Naive thymus-derived CD8-positive, alpha-beta T cell (primary cell): ENCODE data around the gene CBX7. TPM values are rescaled to one million over a fixed set of nuclear protein-coding genes. Genes with fewer than 3 reads are reported as not detected.
A peak's percentile ranks its signal among the peaks of the same experiment; 100 is the strongest.

Experiments used
- ATAC-seq, 2 donors: fragments of 150-1000 bp; cut with Tn5 transposase in 1 of 2; sonication (Bioruptor Pico), chemical (Tn5 transposase) in 1 of 2; 1 replicate in 1 of 2; 2 replicates in 1 of 2; pipeline ENCODE4 v1.10.0; 2021; ENCODE audit warnings: mild to moderate bottlenecking in 2 of 2, moderate library complexity in 2 of 2
- POLR2A ChIA-PET: fragments of 350-600 bp; sonication (Branson Sonifier 250); formaldehyde crosslinking; loops from one replicate; lab custom pipeline; 2021; ENCODE audit warnings: antibody characterized with exemption; lab: Charles Lee
- DNase-seq, 10 donors: peaks; one replicate each; pipeline versions ENCODE4 v3.0.0 to v3.0.0-alpha.2; 2020 to 2022
- H3K27ac Mint-ChIP-seq, 10 donors: one replicate each; pipeline ENCODE4 v1.8.0; 2020 to 2022; ENCODE audit warnings: mild to moderate bottlenecking in 10 of 10, mixed read lengths in 10 of 10, moderate library complexity in 4 of 10, inconsistent platforms in 1 of 10
- H3K27me3 Mint-ChIP-seq, 5 donors: one replicate each; pipeline ENCODE4 v1.8.0; 2021 to 2022; ENCODE audit warnings: mixed read lengths in 5 of 5
- H3K36me3 Mint-ChIP-seq, 3 donors: one replicate each; pipeline ENCODE4 v1.8.0; 2020 to 2022; ENCODE audit warnings: mixed read lengths in 3 of 3, mild to moderate bottlenecking in 2 of 3, inconsistent platforms in 1 of 3
- H3K4me1 Mint-ChIP-seq, 4 donors: one replicate each; pipeline ENCODE4 v1.8.0; 2021 to 2022; ENCODE audit warnings: mixed read lengths in 4 of 4
- H3K4me3 Mint-ChIP-seq, 10 donors: one replicate each; pipeline ENCODE4 v1.8.0; 2020 to 2022; ENCODE audit warnings: mild to moderate bottlenecking in 10 of 10, mixed read lengths in 10 of 10, moderate library complexity in 6 of 10, inconsistent platforms in 1 of 10
- H3K9me3 Mint-ChIP-seq, 9 donors: one replicate each; pipeline ENCODE4 v1.8.0; 2020 to 2022; ENCODE audit warnings: mixed read lengths in 9 of 9, mild to moderate bottlenecking in 3 of 9, inconsistent platforms in 1 of 9, moderate library complexity in 1 of 9
- polyA plus RNA-seq, 3 donors: library from polyadenylated mRNA; unstranded; fragments of 300-500 nt; fragmentation: Illumina TruSeq; gene quantifications; one replicate each; pipeline ENCODE4 v1.2.3, GENCODE V29; 2021
- total RNA-seq, 8 experiments: library from RNA in 2 of 8; stranded (reverse) in 2 of 8; gene quantifications; one replicate each; pipeline ENCODE4 v1.2.3 and lab custom pipeline; 2021 to 2026

Gene CBX7
- total and polyA plus RNA-seq, 5 experiments from 2014 or later, result 19.1 to 133 (median 23.1) TPM

GRCh38 chr22:39083212-39084165 is 69.0 kb downstream of the CBX7 start:
- POLR2A ChIA-PET, result no interaction called here
- DNase-seq (no peak), ATAC-seq (no peak)
- H3K4me1 Mint-ChIP-seq, result peaks cover 15 to 72% (median 47%) of the 10 kb centered on the region in 4 donors
- H3K36me3 Mint-ChIP-seq, result peaks cover 0 to 45% (median 12%) of the 10 kb centered on the region in 3 donors
- peaks cover 0 to 2% (median 0%) of the 10 kb centered on the region in 9 donors for H3K9me3 Mint-ChIP-seq
- H3K27me3 Mint-ChIP-seq, result no peaks in the 10 kb centered on the region
- H3K4me3 Mint-ChIP-seq, result no peak overlapping the region
- peak overlapping the region in 7 of 10 donors; percentile 9 to 84 (median 33) for H3K27ac Mint-ChIP-seq

- Mint-ChIP-seq H3K27me3 (no peaks in the 10 kb centered on the region), H3K36me3 (peaks cover 0 to 43% (median 12%) of the 10 kb centered on the region in 3 donors), H3K4me1 (peaks cover 12 to 67% (median 48%) of the 10 kb centered on the region in 4 donors), H3K4me3 (peak overlapping the region in 2 of 10 donors; percentile 22 to 34), H3K9me3 (no peaks in the 10 kb centered on the region), H3K27ac (peak overlapping the region in 6 of 10 donors; percentile 70 to 93 (median 82))
- DNase-seq, result no peak
- POLR2A ChIA-PET, result interaction anchor here (0.6 kb wide), 1 partner anchor 32 kb away, joined by 3 read pairs; no protein-coding TSS in a partner anchor
- ATAC-seq, result no peak
These were observed 70.9 kb downstream of the CBX7 start for GRCh38 chr22:39081598-39081997.

- H3K36me3 Mint-ChIP-seq, result peaks cover 0 to 39% (median 7%) of the 10 kb centered on the region in 3 donors
- no peaks in the 10 kb centered on the region for H3K9me3 Mint-ChIP-seq
- peak overlapping the region in 4 of 10 donors; percentile 7 to 71 (median 31) for H3K4me3 Mint-ChIP-seq
- ATAC-seq, result no peak
- H3K27ac Mint-ChIP-seq, result peak overlapping the region in 8 of 10 donors; percentile 63 to 93 (median 78)
- no peak for DNase-seq
- POLR2A ChIA-PET, result no interaction called here
- H3K4me1 Mint-ChIP-seq, result peaks cover 16 to 67% (median 52%) of the 10 kb centered on the region in 4 donors
- no peaks in the 10 kb centered on the region for H3K27me3 Mint-ChIP-seq
These were observed 71.5 kb downstream of the CBX7 start for GRCh38 chr22:39081016-39081415.

Other genes with a start within 250 kb of the CBX7 start
- gene APOBEC3A, start 195.1 kb downstream of the CBX7 start, total RNA-seq, result not detected
- gene APOBEC3A, start 195.1 kb downstream of the CBX7 start, polyA plus RNA-seq, result not detected
- gene APOBEC3B, start 170.3 kb downstream of the CBX7 start, total RNA-seq, result under 1 TPM in 1 of 2 experiments, not detected in 1; 0.47 TPM
- gene APOBEC3B, start 170.3 kb downstream of the CBX7 start, polyA plus RNA-seq, result under 1 TPM in 1 of 3 donors, not detected in 2; 0.14 TPM
- gene APOBEC3C, start 138.4 kb downstream of the CBX7 start, total RNA-seq, result 10 to 100 TPM; 24.3 to 26.9 TPM
- 100 to 1,000 TPM in 1 of 3 donors, 10 to 100 TPM in 2; 64.7 to 119 (median 66.5) TPM for gene APOBEC3C, start 138.4 kb downstream of the CBX7 start, polyA plus RNA-seq
- gene APOBEC3D, start 131.6 kb downstream of the CBX7 start, total RNA-seq, result 10 to 100 TPM in 1 of 2 experiments, 1 to 10 TPM in 1; 9.6 to 11.0 TPM
- gene APOBEC3D, start 131.6 kb downstream of the CBX7 start, polyA plus RNA-seq, result 1 to 10 TPM; 5.2 to 7.1 (median 6.0) TPM
- gene APOBEC3F, start 111.8 kb downstream of the CBX7 start, total RNA-seq, result 10 to 100 TPM; 22.2 to 24.3 TPM
- gene APOBEC3F, start 111.8 kb downstream of the CBX7 start, polyA plus RNA-seq, result 10 to 100 TPM in 1 of 3 donors, 1 to 10 TPM in 2; 7.0 to 10.1 (median 8.4) TPM
- gene APOBEC3G, start 75.4 kb downstream of the CBX7 start, total RNA-seq, result 10 to 100 TPM; 24.3 to 27.4 TPM
- 100 to 1,000 TPM in 1 of 3 donors, 10 to 100 TPM in 2; 30.6 to 113 (median 38.7) TPM for gene APOBEC3G, start 75.4 kb downstream of the CBX7 start, polyA plus RNA-seq
- under 1 TPM in 1 of 2 experiments, not detected in 1; 0.55 TPM for gene APOBEC3H, start 55.4 kb downstream of the CBX7 start, total RNA-seq
- 1 to 10 TPM in 1 of 3 donors, not detected in 2; 3.2 TPM for gene APOBEC3H, start 55.4 kb downstream of the CBX7 start, polyA plus RNA-seq
- gene PDGFB, start 92.3 kb upstream of the CBX7 start, total RNA-seq, result 10 to 100 TPM in 1 of 2 experiments, 1 to 10 TPM in 1; 7.4 to 10.1 TPM
- 1 to 10 TPM; 1.0 to 3.9 (median 1.3) TPM for gene PDGFB, start 92.3 kb upstream of the CBX7 start, polyA plus RNA-seq
- gene RPL3, start 166.9 kb upstream of the CBX7 start, total RNA-seq, result 1,000 to 10,000 TPM; 3,621 to 3,622 TPM
- 1,000 to 10,000 TPM; 4,219 to 5,383 (median 4,759) TPM for gene RPL3, start 166.9 kb upstream of the CBX7 start, polyA plus RNA-seq
- gene SYNGR1, start 197.3 kb upstream of the CBX7 start, total RNA-seq, result 10 to 100 TPM in 1 of 2 experiments, 1 to 10 TPM in 1; 10.0 to 11.4 TPM
- 10 to 100 TPM; 10.1 to 14.8 (median 12.0) TPM for gene SYNGR1, start 197.3 kb upstream of the CBX7 start, polyA plus RNA-seq
- gene TAB1, start 247.1 kb upstream of the CBX7 start, total RNA-seq, result 10 to 100 TPM; 42.1 to 47.0 TPM
- gene TAB1, start 247.1 kb upstream of the CBX7 start, polyA plus RNA-seq, result 1 to 10 TPM; 2.2 to 5.9 (median 4.3) TPM